GM19324 (cell line): ENCODE data around the gene ARID5B.

ENCODE experiments used
- ATAC-seq: cut with Tn5 transposase; IDR thresholded peaks from one replicate; pipeline ENCODE4 v1.9.1; 2021; ENCODE audit warnings: mild to moderate bottlenecking, moderate library complexity; ENCODE audit not compliant: unreplicated experiment, low FRiP score

Gene ARID5B

GRCh38 chr10:61902445-61903220 lies 1.1 kb downstream of the ARID5B start:
- no peak for ATAC-seq

GRCh38 chr10:61903221-61903927 lies 1.9 kb downstream of the ARID5B start:
- peak; percentile 68 for ATAC-seq

- ATAC-seq, result no peak
Measured at GRCh38 chr10:61903928-61904344, 2.4 kb downstream of the ARID5B start.

- peak; percentile 32 for ATAC-seq
Measured at GRCh38 chr10:61904733-61905725, 3.5 kb downstream of the ARID5B start.

GRCh38 chr10:61905837-61906561 lies 4.5 kb downstream of the ARID5B start:
- no peak for ATAC-seq

GRCh38 chr10:61906562-61906901 lies 5.0 kb downstream of the ARID5B start:
- no peak for ATAC-seq

GRCh38 chr10:61907011-61907410 lies 5.5 kb downstream of the ARID5B start:
- ATAC-seq, result no peak

GRCh38 chr10:61907587-61907986 lies 6.1 kb downstream of the ARID5B start:
- no peak for ATAC-seq

GRCh38 chr10:61910226-61910805 lies 8.8 kb downstream of the ARID5B start:
- no peak for ATAC-seq

- no peak for ATAC-seq
Measured at GRCh38 chr10:61910894-61911293, 9.4 kb downstream of the ARID5B start.

GRCh38 chr10:61911425-61911824 lies 9.9 kb downstream of the ARID5B start:
- no peak for ATAC-seq

- ATAC-seq, result no peak
Measured at GRCh38 chr10:61912981-61913380, 11.5 kb downstream of the ARID5B start.

- ATAC-seq, result no peak
Measured at GRCh38 chr10:61918140-61918539, 16.6 kb downstream of the ARID5B start.

- ATAC-seq, result no peak
Measured at GRCh38 chr10:61918989-61919388, 17.5 kb downstream of the ARID5B start.

- no peak for ATAC-seq
Measured at GRCh38 chr10:61919646-61920215, 18.2 kb downstream of the ARID5B start.

- ATAC-seq, result no peak
Measured at GRCh38 chr10:61921143-61921542, 19.6 kb downstream of the ARID5B start.

- ATAC-seq, result no peak
Measured at GRCh38 chr10:61923210-61923949, 21.9 kb downstream of the ARID5B start.

GRCh38 chr10:61923950-61924274 lies 22.4 kb downstream of the ARID5B start:
- ATAC-seq, result no peak

GRCh38 chr10:61929555-61929954 lies 28.1 kb downstream of the ARID5B start:
- no peak for ATAC-seq
